C4-2B (cell line): ENCODE results near the gene NUP98.
"Not testable (repeated sequence)": the region's sequence is repeated elsewhere in the genome, so short reads cannot be mapped to it uniquely, and the experiment has no call there.

Source experiments
- H3K27ac ChIP-seq: fragments of 450-650 bp; 2 replicates; pipeline ENCODE4 v1.5.1; 2017
- ZFX ChIP-seq: fragments of 450-650 bp; IDR thresholded peaks from 2 replicates; pipeline ENCODE4 v1.6.1; 2017
- TF ChIP-seq, protein P1 (sequence below): fragments of 450-650 bp; conservative IDR thresholded peaks from 2 replicates; pipeline ENCODE4 v1.5.1; 2017; ENCODE audit warnings: mild to moderate bottlenecking

Gene NUP98

DNA sequence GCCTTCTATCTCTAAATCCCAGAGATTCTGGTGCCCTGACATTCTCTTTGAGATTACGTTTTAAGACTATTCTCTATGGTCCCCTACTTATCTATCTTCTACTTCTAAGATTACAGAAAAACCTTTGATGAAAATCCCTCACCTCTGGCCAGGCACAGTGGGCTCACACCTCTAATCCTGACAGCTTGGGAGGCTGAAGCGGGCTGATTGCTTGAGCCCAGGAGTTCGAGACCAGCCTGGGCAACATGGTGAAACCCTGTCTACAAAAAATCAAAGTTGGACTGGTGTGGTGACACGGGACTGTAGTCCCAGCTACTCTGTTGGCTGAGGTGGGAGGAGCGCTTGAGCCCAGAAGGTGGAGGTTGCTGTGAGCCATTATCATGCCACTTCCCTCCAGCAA is 14.4 kb downstream of the NUP98 start:
- no peak overlapping the region for H3K27ac ChIP-seq
- TF ChIP-seq, protein P1, sequence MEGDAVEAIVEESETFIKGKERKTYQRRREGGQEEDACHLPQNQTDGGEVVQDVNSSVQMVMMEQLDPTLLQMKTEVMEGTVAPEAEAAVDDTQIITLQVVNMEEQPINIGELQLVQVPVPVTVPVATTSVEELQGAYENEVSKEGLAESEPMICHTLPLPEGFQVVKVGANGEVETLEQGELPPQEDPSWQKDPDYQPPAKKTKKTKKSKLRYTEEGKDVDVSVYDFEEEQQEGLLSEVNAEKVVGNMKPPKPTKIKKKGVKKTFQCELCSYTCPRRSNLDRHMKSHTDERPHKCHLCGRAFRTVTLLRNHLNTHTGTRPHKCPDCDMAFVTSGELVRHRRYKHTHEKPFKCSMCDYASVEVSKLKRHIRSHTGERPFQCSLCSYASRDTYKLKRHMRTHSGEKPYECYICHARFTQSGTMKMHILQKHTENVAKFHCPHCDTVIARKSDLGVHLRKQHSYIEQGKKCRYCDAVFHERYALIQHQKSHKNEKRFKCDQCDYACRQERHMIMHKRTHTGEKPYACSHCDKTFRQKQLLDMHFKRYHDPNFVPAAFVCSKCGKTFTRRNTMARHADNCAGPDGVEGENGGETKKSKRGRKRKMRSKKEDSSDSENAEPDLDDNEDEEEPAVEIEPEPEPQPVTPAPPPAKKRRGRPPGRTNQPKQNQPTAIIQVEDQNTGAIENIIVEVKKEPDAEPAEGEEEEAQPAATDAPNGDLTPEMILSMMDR, result no peak
- no peak for TF ChIP-seq ZFX

DNA sequence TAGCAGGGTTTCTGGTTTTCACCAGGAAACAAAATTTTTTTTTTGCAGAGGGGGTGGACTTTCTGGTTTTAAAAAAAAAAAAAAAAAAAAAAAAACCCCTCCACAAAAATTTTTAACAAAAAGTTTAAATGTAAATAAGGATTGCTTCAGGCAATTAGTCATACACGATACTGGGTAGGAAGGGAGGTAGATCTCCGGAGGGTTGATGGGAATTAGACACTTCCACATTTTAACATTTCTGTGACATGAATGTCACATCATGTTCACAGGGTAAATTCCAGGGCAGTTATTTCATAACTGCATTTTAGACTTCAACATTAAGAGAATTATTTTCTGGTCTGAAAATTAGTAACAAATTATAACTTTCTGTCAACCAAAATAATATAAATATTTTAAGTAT is 15.9 kb downstream of the NUP98 start:
- H3K27ac ChIP-seq, result no peak overlapping the region

DNA sequence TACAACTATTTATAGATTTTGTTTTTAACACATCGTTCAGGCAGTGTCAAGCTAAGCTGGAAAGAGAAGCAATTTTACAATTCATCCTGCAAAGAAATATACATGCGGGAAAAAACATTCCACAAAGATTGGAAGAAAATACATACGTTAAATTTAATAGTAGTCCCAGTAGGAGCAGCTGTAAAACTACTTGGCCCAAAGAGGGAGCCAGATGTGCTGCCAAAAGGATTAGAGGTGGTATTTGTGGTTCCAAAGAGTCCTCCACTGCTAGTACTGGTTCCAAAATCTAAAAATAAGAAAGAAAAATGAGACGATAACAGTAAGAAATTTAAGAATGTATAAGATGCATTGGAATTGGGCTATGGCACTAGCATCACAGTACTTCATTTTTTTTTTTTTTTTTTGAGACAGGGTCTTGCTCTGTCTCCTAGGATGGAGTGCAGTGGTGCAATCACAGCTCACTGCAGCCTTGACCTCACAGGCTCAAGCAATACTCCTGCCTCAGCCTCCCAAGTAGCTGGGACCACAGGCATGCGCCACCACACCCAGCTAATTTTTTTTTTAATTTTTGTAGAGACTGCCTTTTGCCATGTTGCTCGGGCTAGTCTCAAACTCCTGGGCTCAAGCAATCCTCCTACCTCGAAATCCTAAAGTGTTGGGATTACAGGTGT is 21.5 kb downstream of the NUP98 start:
- TF ChIP-seq, protein P1, result no peak
- TF ChIP-seq ZFX, result no peak
- no peak overlapping the region for H3K27ac ChIP-seq

More for the DNA sequence above, 15.9 kb downstream of the NUP98 start:
- no peak for TF ChIP-seq ZFX
- TF ChIP-seq, protein P1, result no peak

DNA sequence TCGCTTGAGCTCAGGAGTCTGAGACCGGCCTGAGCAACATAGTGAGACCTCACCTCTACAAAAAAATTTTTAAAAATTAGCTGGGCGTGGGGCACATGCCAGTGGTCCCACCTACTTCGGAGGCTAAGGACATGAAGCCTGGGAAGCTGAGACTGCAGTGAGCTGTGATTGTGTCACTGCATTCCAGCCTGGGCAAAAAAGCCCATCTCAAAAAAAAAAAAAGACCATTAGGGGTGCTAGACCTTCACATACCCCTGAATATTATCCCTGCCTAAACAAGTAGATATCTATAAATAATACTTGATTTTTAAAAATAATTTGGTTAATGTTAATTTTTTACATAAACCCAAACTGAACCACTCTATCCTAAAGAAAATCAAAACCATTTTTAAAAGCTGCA is 24.2 kb downstream of the NUP98 start:
- TF ChIP-seq ZFX, result no peak
- TF ChIP-seq, protein P1, result no peak
- H3K27ac ChIP-seq, result no peak overlapping the region

DNA sequence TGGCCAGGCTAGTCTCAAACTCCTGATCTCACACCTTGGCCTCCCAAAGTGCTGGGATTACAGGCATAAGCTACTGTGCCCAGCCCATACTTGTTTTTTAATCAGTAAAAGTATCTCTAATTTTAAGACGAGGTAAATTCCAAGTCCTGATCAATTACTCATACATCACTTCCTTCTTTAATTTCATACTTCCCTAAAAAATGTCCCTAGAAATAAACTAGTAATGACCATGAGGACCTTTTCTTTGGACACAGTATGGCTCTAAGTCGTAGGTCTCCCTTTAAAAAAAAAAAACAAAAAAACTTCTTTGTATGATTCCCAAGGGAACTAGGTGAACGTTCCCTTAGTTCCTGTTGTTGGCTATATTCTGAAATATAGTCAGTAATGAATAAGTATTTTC is 29.8 kb downstream of the NUP98 start:
- no peak for TF ChIP-seq ZFX
- H3K27ac ChIP-seq, result no peak overlapping the region

DNA sequence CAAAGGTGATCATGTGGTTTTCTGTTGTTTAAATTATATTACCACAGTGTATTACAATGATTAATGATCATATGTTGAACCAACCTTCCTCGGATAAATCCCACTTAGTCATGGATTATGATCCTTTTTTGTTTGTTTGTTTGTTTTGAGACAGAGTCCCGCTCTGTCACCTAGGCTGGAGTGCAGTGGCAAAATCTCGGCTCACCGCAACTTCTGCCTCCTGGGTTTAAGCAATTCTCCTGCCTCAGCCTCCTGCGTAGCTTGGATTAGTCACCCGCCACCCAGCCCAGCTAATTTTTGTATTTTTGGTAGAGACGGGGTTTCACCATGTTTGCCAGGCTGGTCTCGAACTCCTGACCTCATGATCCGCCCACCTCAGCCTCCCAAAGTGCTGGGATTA is 30.5 kb downstream of the NUP98 start:
- H3K27ac ChIP-seq, result not testable (repeated sequence)

DNA sequence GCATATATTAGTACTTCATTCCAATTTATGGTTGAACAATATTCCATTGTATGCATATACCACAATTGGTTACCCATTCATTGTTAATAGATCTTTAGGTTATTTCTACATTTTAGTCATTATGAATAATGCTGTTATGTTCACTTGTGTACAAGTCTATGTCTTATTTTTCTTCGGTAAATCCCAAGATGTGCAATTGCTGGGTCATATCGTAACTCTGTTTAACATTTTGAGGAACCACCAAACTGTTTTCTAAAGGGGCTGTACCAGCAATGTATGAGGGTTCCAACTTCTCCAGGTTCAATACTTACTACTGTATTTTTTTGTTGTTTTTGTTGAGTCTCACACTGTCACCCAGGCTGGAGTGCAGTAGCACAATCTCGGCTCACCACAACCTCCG is 33.1 kb downstream of the NUP98 start:
- no peak overlapping the region for H3K27ac ChIP-seq
- TF ChIP-seq ZFX, result no peak
- TF ChIP-seq, protein P1, result no peak

DNA sequence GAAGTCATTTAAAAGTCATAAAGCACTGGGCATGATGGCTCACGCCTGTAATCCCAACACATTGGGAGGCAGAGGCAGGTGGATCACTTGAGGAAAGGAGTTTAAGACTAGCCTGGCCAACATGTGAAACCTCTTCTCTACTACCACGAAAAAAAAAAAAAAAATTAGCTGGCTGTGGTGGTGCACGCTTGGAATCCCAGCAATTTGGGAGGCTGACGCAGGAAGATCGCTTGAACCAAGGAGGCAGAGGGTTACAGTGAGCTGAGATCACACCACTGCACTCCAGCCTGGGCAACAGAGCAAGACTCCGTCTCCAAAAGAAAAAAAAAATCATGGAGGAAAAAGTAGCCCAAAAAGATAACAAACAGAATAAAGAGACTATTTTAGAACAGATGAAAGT is 42.2 kb downstream of the NUP98 start:
- H3K27ac ChIP-seq, result no peak overlapping the region
- TF ChIP-seq, protein P1, result no peak
- no peak for TF ChIP-seq ZFX
